GM12872 (cell line): Measurements from ENCODE around the gene CTU2.

Experiments used
- TF ChIP-seq, protein P1 (sequence below): IDR thresholded peaks from 3 replicates; pipeline ENCODE4 v1.5.1; 2011; ENCODE audit warnings: low read depth, mild to moderate bottlenecking, low read length, moderate library complexity; ENCODE audit not compliant: insufficient read depth

The CTU2 gene

DNA sequence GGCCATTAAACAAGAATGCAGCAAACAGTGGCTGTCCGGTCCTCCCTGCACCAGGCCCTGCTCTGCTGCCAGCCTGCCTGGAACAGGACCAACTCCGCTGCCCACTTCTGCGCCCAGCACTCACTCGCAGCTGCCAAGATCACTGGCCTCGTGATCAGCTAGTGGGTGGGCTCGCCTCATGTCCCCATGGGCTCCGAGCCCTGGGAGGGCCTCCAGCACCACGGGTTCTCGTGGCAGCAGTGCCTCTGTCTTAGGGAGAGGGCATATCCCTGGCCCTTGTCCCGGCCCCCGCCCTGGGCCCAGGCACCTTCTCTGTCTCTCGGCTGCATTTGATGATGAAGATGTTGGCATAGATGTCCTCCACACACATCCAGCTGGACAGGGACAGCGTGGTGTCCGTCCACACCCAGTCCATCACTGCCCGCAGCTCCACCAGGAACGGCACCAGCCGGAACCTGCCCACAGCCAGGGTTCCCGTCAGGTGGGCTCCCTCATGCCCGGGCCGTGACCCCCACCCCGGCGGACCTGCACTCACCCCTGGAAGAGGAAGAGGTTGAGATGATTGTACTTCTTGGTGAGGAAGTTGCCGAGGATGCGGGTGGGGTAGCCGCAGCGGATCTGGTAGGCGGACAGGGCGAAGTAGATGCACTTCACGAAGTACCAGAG is 13.1 kb downstream of the CTU2 start:
- TF ChIP-seq, protein P1, sequence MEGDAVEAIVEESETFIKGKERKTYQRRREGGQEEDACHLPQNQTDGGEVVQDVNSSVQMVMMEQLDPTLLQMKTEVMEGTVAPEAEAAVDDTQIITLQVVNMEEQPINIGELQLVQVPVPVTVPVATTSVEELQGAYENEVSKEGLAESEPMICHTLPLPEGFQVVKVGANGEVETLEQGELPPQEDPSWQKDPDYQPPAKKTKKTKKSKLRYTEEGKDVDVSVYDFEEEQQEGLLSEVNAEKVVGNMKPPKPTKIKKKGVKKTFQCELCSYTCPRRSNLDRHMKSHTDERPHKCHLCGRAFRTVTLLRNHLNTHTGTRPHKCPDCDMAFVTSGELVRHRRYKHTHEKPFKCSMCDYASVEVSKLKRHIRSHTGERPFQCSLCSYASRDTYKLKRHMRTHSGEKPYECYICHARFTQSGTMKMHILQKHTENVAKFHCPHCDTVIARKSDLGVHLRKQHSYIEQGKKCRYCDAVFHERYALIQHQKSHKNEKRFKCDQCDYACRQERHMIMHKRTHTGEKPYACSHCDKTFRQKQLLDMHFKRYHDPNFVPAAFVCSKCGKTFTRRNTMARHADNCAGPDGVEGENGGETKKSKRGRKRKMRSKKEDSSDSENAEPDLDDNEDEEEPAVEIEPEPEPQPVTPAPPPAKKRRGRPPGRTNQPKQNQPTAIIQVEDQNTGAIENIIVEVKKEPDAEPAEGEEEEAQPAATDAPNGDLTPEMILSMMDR, result no peak

DNA sequence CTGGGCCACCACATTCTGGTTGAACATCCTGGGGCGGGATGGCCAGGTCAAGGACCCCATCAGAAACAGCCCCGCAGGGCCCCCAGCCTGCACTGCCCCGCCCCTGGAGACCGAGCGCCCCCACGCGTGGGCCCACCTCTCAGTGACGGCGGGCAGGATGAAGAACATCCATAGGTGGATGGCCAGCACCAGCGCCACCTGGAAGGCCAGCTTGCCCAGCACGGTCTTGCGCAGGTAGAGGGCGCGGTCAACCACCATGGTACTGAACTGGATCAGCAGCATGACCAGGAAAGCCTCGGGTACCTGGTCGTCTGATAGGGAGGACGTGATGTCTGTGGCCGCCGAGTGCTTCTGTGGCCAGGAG is 13.6 kb downstream of the CTU2 start:
- TF ChIP-seq, protein P1, result no peak

DNA sequence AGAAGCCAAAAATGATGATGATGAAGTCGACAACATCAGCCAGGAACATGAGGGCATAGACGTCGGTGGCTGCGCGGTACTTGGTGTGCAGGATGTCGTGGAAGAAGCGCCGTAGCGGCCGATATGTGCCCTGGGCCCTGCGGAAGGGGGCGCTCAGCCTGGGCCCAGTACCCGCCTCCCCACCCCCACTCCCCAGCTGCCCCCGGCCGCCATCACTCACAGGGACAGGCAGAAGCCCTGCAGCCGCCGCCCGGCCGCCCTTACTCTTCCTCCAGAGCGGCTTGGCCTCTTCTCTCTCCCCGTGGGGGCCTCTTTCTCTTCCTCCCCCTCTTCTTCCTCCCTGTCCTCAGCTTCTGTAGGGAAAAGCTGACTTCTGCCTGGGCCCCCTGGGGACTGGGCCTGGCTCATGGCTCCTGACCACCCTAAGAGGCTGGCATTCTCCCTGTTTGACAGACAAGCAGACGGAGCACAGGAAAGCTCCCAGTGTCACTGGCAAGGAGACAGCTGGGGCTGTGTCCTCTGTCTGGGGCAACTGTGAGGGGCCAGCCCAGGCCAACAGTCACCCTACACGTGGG is 14.2 kb downstream of the CTU2 start:
- TF ChIP-seq, protein P1, result no peak

- TF ChIP-seq, protein P1, result no peak
These were observed 14.9 kb downstream of the CTU2 start for GRCh38 chr16:88721236-88721635.

GRCh38 chr16:88721815-88722755 is 15.8 kb downstream of the CTU2 start:
- TF ChIP-seq, protein P1, result no peak

DNA sequence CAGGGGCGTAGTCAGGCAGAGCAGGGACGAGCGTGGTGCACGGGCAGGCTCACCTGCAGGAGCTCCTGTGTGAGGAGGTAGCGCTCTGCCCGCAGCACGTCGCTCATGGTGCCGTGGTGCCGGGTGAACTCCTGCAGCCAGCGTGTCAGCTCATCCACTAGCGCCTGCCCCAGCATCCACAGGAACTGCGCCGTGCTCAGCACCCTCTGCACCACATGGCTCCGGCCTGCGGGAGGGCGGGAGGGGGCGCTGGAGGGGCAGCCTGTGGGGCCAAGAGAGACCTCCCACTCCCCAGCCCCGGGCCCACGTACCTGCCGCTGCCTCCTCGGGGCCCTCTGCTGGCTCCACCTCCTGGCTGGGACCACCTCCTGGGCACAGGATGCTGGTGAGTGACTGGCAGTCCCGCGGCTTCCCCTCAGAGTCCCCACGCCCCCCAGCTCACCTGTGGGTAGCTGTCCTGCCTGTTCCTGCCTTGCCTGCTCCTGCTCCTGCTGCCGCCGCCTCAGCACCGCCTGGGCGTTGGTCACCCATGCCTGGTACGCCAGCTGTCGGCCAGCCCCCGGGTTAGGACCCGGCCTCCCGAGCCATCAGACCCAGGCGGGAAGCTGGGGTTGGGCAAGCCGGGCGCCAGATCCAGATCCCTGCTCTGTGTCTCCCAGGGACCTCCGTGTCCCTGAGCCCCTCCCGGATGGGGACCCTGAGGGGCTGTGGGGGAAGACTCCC is 16.6 kb downstream of the CTU2 start:
- TF ChIP-seq, protein P1, result no peak

DNA sequence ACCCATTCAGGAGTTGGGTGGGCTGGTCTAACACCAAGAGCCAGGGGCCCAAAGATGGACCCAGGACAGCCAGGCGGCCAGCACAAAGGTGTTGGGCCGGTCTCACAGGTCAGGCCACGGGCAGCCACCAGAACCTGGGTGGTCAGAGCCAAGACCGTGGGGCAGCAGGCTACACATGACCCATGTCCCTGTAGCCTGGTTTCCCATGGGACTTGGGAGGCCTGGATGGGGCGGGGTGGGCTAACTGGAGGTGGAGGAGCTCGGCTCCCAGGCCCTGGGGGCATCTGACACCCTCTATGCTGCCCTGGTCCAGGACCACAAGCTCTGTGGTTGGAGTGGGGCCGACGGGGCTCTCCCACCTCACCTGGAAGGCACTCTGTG is 17.2 kb downstream of the CTU2 start:
- TF ChIP-seq, protein P1, result no peak
